ENCODE data around the gene LANCL3. TPM values are rescaled to one million over a fixed set of nuclear protein-coding genes. Genes with fewer than 3 reads are reported as not detected.

LANCL3 gene
- total RNA-seq, 4 donors from 2014 or later = 0.93 to 2.4 (median 1.7) TPM

DNA sequence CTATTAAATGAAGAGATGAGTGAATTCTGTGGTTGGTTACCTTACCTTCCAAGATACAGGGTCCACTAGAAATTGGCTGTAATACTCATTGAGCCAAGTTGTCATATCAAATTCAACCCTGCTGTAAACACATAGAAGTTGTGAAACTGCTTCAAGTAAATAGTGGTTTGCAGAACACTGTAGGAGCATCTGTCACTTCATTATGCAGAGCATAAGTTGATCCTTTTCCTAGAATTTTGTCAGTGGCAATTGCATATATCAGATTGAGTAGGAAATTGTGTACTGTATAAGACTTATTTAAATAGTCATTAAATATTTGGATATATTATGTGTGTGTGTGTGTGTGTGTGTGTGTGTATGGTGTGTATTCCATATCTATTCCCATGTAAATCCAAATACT lies 105.3 kb downstream of the LANCL3 start:
- H3K4me3 ChIP-seq (ENCODE audit: low read depth, poor library complexity, severe bottlenecking) = no peak overlapping the region
- intact Hi-C loops (cut with DNase I; ENCODE audit: low total_unique reads) = no loop called here
- TF ChIP-seq POLR2A (IDR thresholded peaks at IDR 0.05) = no peak
- TF ChIP-seq, protein P1, sequence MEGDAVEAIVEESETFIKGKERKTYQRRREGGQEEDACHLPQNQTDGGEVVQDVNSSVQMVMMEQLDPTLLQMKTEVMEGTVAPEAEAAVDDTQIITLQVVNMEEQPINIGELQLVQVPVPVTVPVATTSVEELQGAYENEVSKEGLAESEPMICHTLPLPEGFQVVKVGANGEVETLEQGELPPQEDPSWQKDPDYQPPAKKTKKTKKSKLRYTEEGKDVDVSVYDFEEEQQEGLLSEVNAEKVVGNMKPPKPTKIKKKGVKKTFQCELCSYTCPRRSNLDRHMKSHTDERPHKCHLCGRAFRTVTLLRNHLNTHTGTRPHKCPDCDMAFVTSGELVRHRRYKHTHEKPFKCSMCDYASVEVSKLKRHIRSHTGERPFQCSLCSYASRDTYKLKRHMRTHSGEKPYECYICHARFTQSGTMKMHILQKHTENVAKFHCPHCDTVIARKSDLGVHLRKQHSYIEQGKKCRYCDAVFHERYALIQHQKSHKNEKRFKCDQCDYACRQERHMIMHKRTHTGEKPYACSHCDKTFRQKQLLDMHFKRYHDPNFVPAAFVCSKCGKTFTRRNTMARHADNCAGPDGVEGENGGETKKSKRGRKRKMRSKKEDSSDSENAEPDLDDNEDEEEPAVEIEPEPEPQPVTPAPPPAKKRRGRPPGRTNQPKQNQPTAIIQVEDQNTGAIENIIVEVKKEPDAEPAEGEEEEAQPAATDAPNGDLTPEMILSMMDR (IDR thresholded peaks at IDR 0.05) = no peak
- no peak for DNase-seq (ENCODE audit: low spot score in 2 of 2)

- no peak for DNase-seq (ENCODE audit: low spot score in 2 of 2)
- 44 to 82% methylated on average over 1 of the region's 1 CpG for WGBS, 2 donors
- TF ChIP-seq POLR2A (IDR thresholded peaks at IDR 0.05) = no peak
- TF ChIP-seq, protein P1 (IDR thresholded peaks at IDR 0.05) = no peak
- no peak overlapping the region for H3K4me3 ChIP-seq (ENCODE audit: low read depth, poor library complexity, severe bottlenecking)
- intact Hi-C loops (cut with DNase I; ENCODE audit: low total_unique reads) = no loop called here
Measured at GRCh38 chrX:37677243-37677642, 105.8 kb downstream of the LANCL3 start.

DNA sequence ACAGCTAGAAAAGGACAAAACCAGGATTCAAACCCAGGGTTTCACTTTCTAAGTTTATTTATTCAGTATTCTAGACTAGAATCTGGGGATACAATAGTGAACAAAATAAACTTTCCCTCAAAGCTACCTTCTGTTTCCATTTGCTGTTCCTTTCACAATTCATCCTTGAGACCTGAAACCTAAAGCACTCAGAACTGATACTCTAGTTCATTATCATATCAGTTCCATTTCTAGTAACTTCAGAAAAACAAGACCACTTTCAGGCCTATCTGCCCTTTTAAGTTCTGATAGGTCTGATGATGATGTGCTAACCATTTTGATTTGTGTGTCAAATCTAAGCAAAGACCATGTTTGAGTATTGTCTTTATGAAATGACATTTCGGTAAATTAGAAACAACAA lies 106.3 kb downstream of the LANCL3 start:
- TF ChIP-seq, protein P1 (IDR thresholded peaks at IDR 0.05) = no peak
- no peak for TF ChIP-seq POLR2A (IDR thresholded peaks at IDR 0.05)
- DNase-seq (ENCODE audit: low spot score in 2 of 2) = no peak
- intact Hi-C loops (cut with DNase I; ENCODE audit: low total_unique reads) = no loop called here
- 87 to 93% methylated on average over 1 of the region's 1 CpG for WGBS, 2 donors
- H3K4me3 ChIP-seq (ENCODE audit: low read depth, poor library complexity, severe bottlenecking) = no peak overlapping the region

- H3K4me3 ChIP-seq (ENCODE audit: low read depth, poor library complexity, severe bottlenecking) = no peak overlapping the region
- 92 to 96% methylated on average over 1 of the region's 1 CpG for WGBS, 2 donors
- DNase-seq (ENCODE audit: low spot score in 2 of 2) = no peak
- intact Hi-C loops (cut with DNase I; ENCODE audit: low total_unique reads) = no loop called here
- TF ChIP-seq, protein P1 (IDR thresholded peaks at IDR 0.05) = no peak
- TF ChIP-seq POLR2A (IDR thresholded peaks at IDR 0.05) = no peak
Measured at GRCh38 chrX:37678574-37678973, 107.1 kb downstream of the LANCL3 start.

DNA sequence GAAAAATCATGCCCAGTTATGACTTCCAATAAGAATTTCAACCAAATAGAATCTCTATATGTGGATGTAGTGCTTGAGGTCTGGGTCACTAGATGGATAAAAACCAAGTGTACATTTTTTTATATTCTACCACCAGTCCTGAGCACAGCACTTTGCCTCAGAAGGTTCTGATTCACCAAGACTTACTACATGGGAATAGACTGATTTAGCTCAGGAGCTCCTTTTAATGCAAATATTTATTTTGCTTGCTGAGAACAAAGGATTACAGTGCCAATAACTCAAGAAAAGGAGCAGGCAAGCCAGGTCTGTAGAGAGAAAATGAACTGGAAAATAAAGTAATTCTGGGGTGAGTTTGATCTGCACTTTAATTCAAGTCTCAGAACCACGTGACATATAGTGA lies 107.8 kb downstream of the LANCL3 start:
- TF ChIP-seq, protein P1 (IDR thresholded peaks at IDR 0.05) = no peak
- no peak for TF ChIP-seq POLR2A (IDR thresholded peaks at IDR 0.05)
- no peak for DNase-seq (ENCODE audit: low spot score in 2 of 2)
- intact Hi-C loops (cut with DNase I; ENCODE audit: low total_unique reads) = no loop called here
- no peak overlapping the region for H3K4me3 ChIP-seq (ENCODE audit: low read depth, poor library complexity, severe bottlenecking)
- WGBS, 2 donors = 53 to 100% methylated on average over 1 of the region's 1 CpG

DNA sequence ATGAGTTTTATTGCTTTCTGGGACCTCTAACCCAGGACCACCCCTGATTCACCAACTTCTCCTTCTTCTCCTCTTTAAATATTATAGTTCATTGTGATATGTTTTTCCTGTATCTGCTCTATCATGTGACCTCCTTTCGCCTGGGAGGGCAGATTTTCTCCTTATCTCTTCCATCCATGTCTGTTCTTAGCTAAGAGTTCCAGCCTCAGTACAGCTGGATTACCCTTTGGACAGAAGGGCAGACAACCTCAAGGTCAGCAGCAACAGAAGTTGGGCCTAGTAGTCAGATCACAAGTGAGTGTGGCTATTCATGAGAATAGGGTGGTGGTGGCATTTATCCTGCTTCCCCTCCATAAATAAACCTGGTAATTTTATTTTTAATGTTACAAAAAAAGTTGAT lies 108.4 kb downstream of the LANCL3 start:
- TF ChIP-seq, protein P1 (IDR thresholded peaks at IDR 0.05) = no peak
- no peak for TF ChIP-seq POLR2A (IDR thresholded peaks at IDR 0.05)
- 65 to 100% methylated on average over 1 of the region's 1 CpG for WGBS, 2 donors
- no peak overlapping the region for H3K4me3 ChIP-seq (ENCODE audit: low read depth, poor library complexity, severe bottlenecking)
- intact Hi-C loops (cut with DNase I; ENCODE audit: low total_unique reads) = no loop called here
- no peak for DNase-seq (ENCODE audit: low spot score in 2 of 2)
